Astrocyte (in vitro differentiated cells and primary cell): ENCODE data around the gene RFX4.

ENCODE experiments used
- EZH2 ChIP-seq: IDR thresholded peaks from 2 replicates; pipeline ENCODE4 v1.6.1; 2012; ENCODE audit warnings: mild to moderate bottlenecking, low read length, inconsistent platforms; ENCODE audit not compliant: insufficient read depth
- TF ChIP-seq, protein P1 (sequence below): IDR thresholded peaks from 2 replicates; pipeline ENCODE4 v1.5.1; 2011; ENCODE audit warnings: low read depth, mild to moderate bottlenecking, inconsistent platforms, low read length, moderate library complexity; ENCODE audit not compliant: insufficient read depth

DNA sequence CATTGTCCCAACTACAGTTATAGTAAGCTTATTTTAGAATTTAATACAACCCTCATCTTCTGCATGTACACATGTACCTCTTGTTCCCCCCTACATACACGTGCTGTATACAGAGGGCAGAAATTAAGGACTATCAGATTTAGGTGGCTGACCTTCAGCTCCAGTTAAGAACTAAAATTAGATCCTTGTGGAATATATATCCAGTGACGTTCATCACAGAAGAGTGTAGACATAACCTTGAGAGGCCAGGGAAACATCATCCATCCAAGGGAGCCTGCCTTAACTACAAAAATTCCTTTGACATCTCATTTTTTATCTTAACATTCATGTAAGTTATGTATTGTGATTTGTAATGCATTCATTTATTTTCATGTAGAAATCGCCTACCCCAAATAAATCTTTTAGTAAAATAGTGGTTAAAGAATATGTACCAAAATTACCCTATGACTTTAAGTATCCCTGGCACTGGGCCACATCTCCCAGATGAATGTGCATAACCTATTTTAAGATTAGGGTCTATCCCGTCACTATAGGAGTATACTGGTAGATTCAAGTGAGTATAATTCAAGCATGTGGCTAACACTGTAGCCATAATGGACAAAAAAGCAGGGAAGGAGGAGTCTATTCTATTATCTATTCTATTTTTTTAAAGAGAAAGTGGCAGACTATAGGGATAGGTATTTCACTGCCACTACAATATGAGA, 219.2 kb downstream of the RFX4 start:
- TF ChIP-seq, protein P1, sequence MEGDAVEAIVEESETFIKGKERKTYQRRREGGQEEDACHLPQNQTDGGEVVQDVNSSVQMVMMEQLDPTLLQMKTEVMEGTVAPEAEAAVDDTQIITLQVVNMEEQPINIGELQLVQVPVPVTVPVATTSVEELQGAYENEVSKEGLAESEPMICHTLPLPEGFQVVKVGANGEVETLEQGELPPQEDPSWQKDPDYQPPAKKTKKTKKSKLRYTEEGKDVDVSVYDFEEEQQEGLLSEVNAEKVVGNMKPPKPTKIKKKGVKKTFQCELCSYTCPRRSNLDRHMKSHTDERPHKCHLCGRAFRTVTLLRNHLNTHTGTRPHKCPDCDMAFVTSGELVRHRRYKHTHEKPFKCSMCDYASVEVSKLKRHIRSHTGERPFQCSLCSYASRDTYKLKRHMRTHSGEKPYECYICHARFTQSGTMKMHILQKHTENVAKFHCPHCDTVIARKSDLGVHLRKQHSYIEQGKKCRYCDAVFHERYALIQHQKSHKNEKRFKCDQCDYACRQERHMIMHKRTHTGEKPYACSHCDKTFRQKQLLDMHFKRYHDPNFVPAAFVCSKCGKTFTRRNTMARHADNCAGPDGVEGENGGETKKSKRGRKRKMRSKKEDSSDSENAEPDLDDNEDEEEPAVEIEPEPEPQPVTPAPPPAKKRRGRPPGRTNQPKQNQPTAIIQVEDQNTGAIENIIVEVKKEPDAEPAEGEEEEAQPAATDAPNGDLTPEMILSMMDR = no peak
- TF ChIP-seq EZH2 = no peak
